Naive thymus-derived CD4-positive, alpha-beta T cell (primary cell): ENCODE measurements around the gene RELL2. TPM values are rescaled to one million over a fixed set of nuclear protein-coding genes. Genes with fewer than 3 reads are reported as not detected.

Experiments used
- ATAC-seq: fragments of 150-1000 bp; cut with Tn5 transposase; 2 replicates; pipeline ENCODE4 v1.10.0; 2021; ENCODE audit warnings: mild to moderate bottlenecking, moderate library complexity
- CTCF ChIA-PET: fragments of 350-600 bp; sonication (Branson Sonifier 250); formaldehyde crosslinking; loops from one replicate; lab custom pipeline; 2021; ENCODE audit warnings: antibody characterized with exemption; lab: Charles Lee
- POLR2A ChIA-PET: fragments of 350-600 bp; sonication (Branson Sonifier 250); formaldehyde crosslinking; loops from one replicate; lab custom pipeline; 2021; ENCODE audit warnings: antibody characterized with exemption, inconsistent platforms; lab: Charles Lee
- DNase-seq, 9 donors: peaks; one replicate each; pipeline versions ENCODE4 v3.0.0 to v3.0.0-alpha.2; 2020 to 2022; ENCODE audit warnings: mixed read lengths in 1 of 9
- H3K27ac ChIP-seq: one replicate; pipeline ENCODE4 v1.7.0; 2013; ENCODE audit warnings: mild to moderate bottlenecking, low read depth, low read length, moderate library complexity
- H3K27me3 ChIP-seq, 2 donors: one replicate each; pipeline ENCODE4 v1.7.0; 2013; ENCODE audit warnings: low read length in 2 of 2, mild to moderate bottlenecking in 2 of 2, moderate library complexity in 2 of 2; ENCODE audit not compliant: control insufficient read depth in 2 of 2, insufficient read depth in 2 of 2
- H3K36me3 ChIP-seq, 3 experiments: 1 replicate in 2 of 3; 2 replicates in 1 of 3; pipeline ENCODE4 v1.7.0; 2013; ENCODE audit warnings: low read length in 3 of 3, mild to moderate bottlenecking in 3 of 3, moderate library complexity in 1 of 3; ENCODE audit not compliant: insufficient read depth in 3 of 3, control insufficient read depth in 2 of 3
- H3K4me1 ChIP-seq, 2 donors: one replicate each; pipeline ENCODE4 v1.7.0; 2013; ENCODE audit warnings: low read length in 2 of 2, mild to moderate bottlenecking in 2 of 2, moderate library complexity in 1 of 2; ENCODE audit not compliant: control insufficient read depth in 2 of 2, insufficient read depth in 2 of 2
- H3K4me3 ChIP-seq: 2 replicates; pipeline ENCODE4 v1.7.0; 2013; ENCODE audit warnings: mild to moderate bottlenecking, low read length
- H3K9me3 ChIP-seq, 3 experiments: 1 replicate in 2 of 3; 2 replicates in 1 of 3; pipeline ENCODE4 v1.7.0; 2013; ENCODE audit warnings: low read length in 3 of 3; ENCODE audit not compliant: control insufficient read depth in 2 of 3
- H3K27ac Mint-ChIP-seq, 9 donors: one replicate each; pipeline ENCODE4 v1.8.0; 2020 to 2022; ENCODE audit warnings: mixed read lengths in 9 of 9, mild to moderate bottlenecking in 8 of 9, moderate library complexity in 5 of 9, inconsistent platforms in 2 of 9
- H3K27me3 Mint-ChIP-seq, 5 donors: one replicate each; pipeline ENCODE4 v1.8.0; 2021 to 2022; ENCODE audit warnings: mixed read lengths in 5 of 5, mild to moderate bottlenecking in 1 of 5
- H3K36me3 Mint-ChIP-seq, 5 donors: one replicate each; pipeline ENCODE4 v1.8.0; 2020 to 2022; ENCODE audit warnings: mixed read lengths in 5 of 5, mild to moderate bottlenecking in 3 of 5, inconsistent platforms in 1 of 5
- H3K4me1 Mint-ChIP-seq, 7 donors: one replicate each; pipeline ENCODE4 v1.8.0; 2020 to 2022; ENCODE audit warnings: mixed read lengths in 7 of 7, mild to moderate bottlenecking in 3 of 7, inconsistent platforms in 1 of 7
- H3K4me3 Mint-ChIP-seq, 10 donors: one replicate each; pipeline ENCODE4 v1.8.0; 2020 to 2022; ENCODE audit warnings: mild to moderate bottlenecking in 10 of 10, mixed read lengths in 10 of 10, moderate library complexity in 6 of 10, inconsistent platforms in 2 of 10
- H3K9me3 Mint-ChIP-seq, 11 donors: one replicate each; pipeline ENCODE4 v1.8.0; 2020 to 2022; ENCODE audit warnings: mixed read lengths in 11 of 11, mild to moderate bottlenecking in 4 of 11, inconsistent platforms in 1 of 11, moderate library complexity in 1 of 11
- intact Hi-C, 2 donors: fragments of 100-400 bp; cut with micrococcal nuclease; formaldehyde crosslinking; loops; one replicate each; pipeline ENCODE4 v1.15.1; 2023
- polyA plus RNA-seq, 2 donors: library from polyadenylated mRNA; unstranded; fragments of 300-500 nt; fragmentation: Illumina TruSeq; gene quantifications; one replicate each; pipeline ENCODE4 v1.2.3, GENCODE V29; 2021
- total RNA-seq, 6 experiments: library from RNA in 5 of 6; stranded (reverse) in 5 of 6; gene quantifications; 1 replicate in 5 of 6; 2 replicates in 1 of 6; pipeline ENCODE4 v1.2.3 and lab custom pipeline; 2021 to 2026

The RELL2 gene
- total and polyA plus RNA-seq, 7 experiments from 2014 or later: 1.8 to 21.7 (median 16.6) TPM

- ATAC-seq: peak; percentile 84
- peak in 2 of 9 donors; percentile 35 to 64 for DNase-seq
- peak within 1 kb of the TSS; percentile 32 for H3K27ac ChIP-seq
- ChIA-PET POLR2A (interaction anchor here (1.0 to 3.3 kb wide), 9 partner anchors 9 to 279 kb away, joined by 4 to 23 read pairs (median 9); partner anchors contain the start of genes DELE1, FCHSD1, HDAC3 and RELL2), CTCF (interaction anchor here (0.7 to 2.6 kb wide), 7 partner anchors 8 to 279 kb away, joined by 3 to 45 read pairs (median 3); no protein-coding TSS in a partner anchor)
- Mint-ChIP-seq H3K4me1 (peaks cover 15 to 36% (median 27%) of the 10 kb centered on the region in 7 donors), H3K9me3 (peaks cover 0 to 2% (median 0%) of the 10 kb centered on the region in 11 donors), H3K36me3 (peaks cover 0 to 5% (median 0%) of the 10 kb centered on the region in 5 donors), H3K27me3 (no peaks in the 10 kb centered on the region), H3K4me3 (peak within 1 kb of the TSS; percentile 65 to 84 (median 78)), H3K27ac (peak within 1 kb of the TSS in 8 of 9 donors; percentile 4 to 77 (median 46))
- H3K4me1 ChIP-seq: peaks cover 14 to 16% of the 10 kb centered on the region in 2 donors
- no peaks in the 10 kb centered on the region for H3K9me3 ChIP-seq
- H3K36me3 ChIP-seq: no peaks in the 10 kb centered on the region
- H3K27me3 ChIP-seq: no peaks in the 10 kb centered on the region
- intact Hi-C loops: loop anchor here (1.0 to 2.0 kb wide), 2 partner anchors 10 to 17 kb away; no protein-coding TSS in a partner anchor
- peak within 1 kb of the TSS; percentile 64 for H3K4me3 ChIP-seq
Measured at GRCh38 chr5:141681695-141682641, 45.2 kb downstream of the RELL2 start, which contains the start of gene ARAP3. Gene ARAP3 (minus strand): TSS chr5:141682230. CDS start chr5:141680486, 1,744 bp downstream.

GRCh38 chr5:141683596-141684141 is 46.9 kb downstream of the RELL2 start:
- no peaks in the 10 kb centered on the region for H3K36me3 ChIP-seq
- DNase-seq: no peak
- ChIA-PET POLR2A (interaction anchor here (0.5 to 3.3 kb wide), 15 partner anchors 8 to 1721 kb away, joined by 3 to 23 read pairs (median 5); partner anchors contain the start of genes ARHGAP26, DELE1, FCHSD1 and HDAC3), CTCF (interaction anchor here (0.6 to 2.6 kb wide), 11 partner anchors 9 to 277 kb away, joined by 3 to 45 read pairs (median 4); partner anchors contain the start of genes DELE1, HDAC3, PCDH1 and RELL2)
- ATAC-seq: no peak
- H3K9me3 Mint-ChIP-seq: no peaks in the 10 kb centered on the region
- H3K4me1 Mint-ChIP-seq: peaks cover 15 to 37% (median 27%) of the 10 kb centered on the region in 7 donors
- peak overlapping the region in 5 of 9 donors; percentile 7 to 75 (median 43) for H3K27ac Mint-ChIP-seq
- peaks cover 0 to 3% (median 0%) of the 10 kb centered on the region in 5 donors for H3K36me3 Mint-ChIP-seq
- no peak overlapping the region for H3K4me3 ChIP-seq
- no peak overlapping the region for H3K27ac ChIP-seq
- no peaks in the 10 kb centered on the region for H3K27me3 ChIP-seq
- peaks cover 0 to 4% (median 0%) of the 10 kb centered on the region in 5 donors for H3K27me3 Mint-ChIP-seq
- peaks cover 14 to 16% of the 10 kb centered on the region in 2 donors for H3K4me1 ChIP-seq
- H3K9me3 ChIP-seq: no peaks in the 10 kb centered on the region
- H3K4me3 Mint-ChIP-seq: peak overlapping the region in 5 of 10 donors; percentile 16 to 63 (median 46)
- intact Hi-C loops: loop anchor here (1.0 kb wide), 2 partner anchors 9 to 19 kb away; no protein-coding TSS in a partner anchor

- Mint-ChIP-seq H3K9me3 (no peaks in the 10 kb centered on the region), H3K4me1 (peaks cover 13 to 39% (median 26%) of the 10 kb centered on the region in 7 donors), H3K4me3 (no peak overlapping the region), H3K27me3 (peaks cover 0 to 13% (median 5%) of the 10 kb centered on the region in 5 donors), H3K27ac (no peak overlapping the region), H3K36me3 (no peaks in the 10 kb centered on the region)
- no peak for DNase-seq
- Histone ChIP-seq H3K4me3 (no peak overlapping the region), H3K36me3 (no peaks in the 10 kb centered on the region), H3K27ac (no peak overlapping the region), H3K4me1 (peaks cover 14 to 16% of the 10 kb centered on the region in 2 donors), H3K27me3 (no peaks in the 10 kb centered on the region), H3K9me3 (no peaks in the 10 kb centered on the region)
- ATAC-seq: no peak
- intact Hi-C loops: no loop called here
- ChIA-PET POLR2A (interaction anchor here (1.4 kb wide), 1 partner anchor 284 kb away, joined by 4 read pairs; no protein-coding TSS in a partner anchor), CTCF (interaction anchor here (1.6 kb wide), 1 partner anchor 16 kb away, joined by 4 read pairs; no protein-coding TSS in a partner anchor)
Measured at GRCh38 chr5:141685591-141685990, 48.8 kb downstream of the RELL2 start.

GRCh38 chr5:141686648-141687416 is 50.0 kb downstream of the RELL2 start:
- Mint-ChIP-seq H3K36me3 (no peaks in the 10 kb centered on the region), H3K9me3 (no peaks in the 10 kb centered on the region), H3K27me3 (peaks cover 0 to 24% (median 6%) of the 10 kb centered on the region in 5 donors), H3K4me1 (peaks cover 7 to 32% (median 20%) of the 10 kb centered on the region in 7 donors), H3K4me3 (no peak overlapping the region), H3K27ac (peak overlapping the region in 2 of 9 donors; percentile 19 to 33)
- no peaks in the 10 kb centered on the region for H3K36me3 ChIP-seq
- intact Hi-C loops: no loop called here
- ChIA-PET CTCF (interaction anchor here (0.6 to 1.7 kb wide), 3 partner anchors 15 to 1015 kb away, joined by 3 to 11 read pairs (median 4); partner anchors contain the start of gene PCDH12), POLR2A (interaction anchor here (0.9 kb wide), 1 partner anchor 243 kb away, joined by 3 read pairs; no protein-coding TSS in a partner anchor)
- H3K4me1 ChIP-seq: peaks cover 14 to 16% of the 10 kb centered on the region in 2 donors
- DNase-seq (no peak), ATAC-seq (no peak)
- no peak overlapping the region for H3K27ac ChIP-seq
- no peaks in the 10 kb centered on the region for H3K27me3 ChIP-seq
- H3K9me3 ChIP-seq: no peaks in the 10 kb centered on the region
- no peak overlapping the region for H3K4me3 ChIP-seq
